PFSK-1 (cell line): ENCODE data around the gene MTFR2.

ENCODE experiments used
- FOXP2 ChIP-seq: optimal IDR thresholded peaks from 2 replicates; pipeline ENCODE3; 2011; ENCODE audit warnings: borderline replicate concordance, control low read depth, inconsistent platforms; ENCODE audit not compliant: insufficient read depth; ENCODE audit errors: extremely low read length, extremely low read depth
- POLR2AphosphoS5 ChIP-seq: IDR thresholded peaks from 2 replicates; pipeline ENCODE4 v1.6.1; 2012; ENCODE audit warnings: low read depth, mild to moderate bottlenecking, control low read depth, low read length, moderate library complexity
- SIN3A ChIP-seq: IDR thresholded peaks from 2 replicates; pipeline ENCODE4 v1.6.1; 2012; ENCODE audit warnings: mild to moderate bottlenecking, low read length, moderate library complexity, borderline replicate concordance; ENCODE audit not compliant: insufficient read depth
- TAF1 ChIP-seq: IDR thresholded peaks from 2 replicates; pipeline ENCODE4 v1.6.1; 2012; ENCODE audit warnings: low read length, control low read depth, borderline replicate concordance; ENCODE audit not compliant: insufficient read depth
- TF ChIP-seq, protein P1 (sequence below), 2 experiments: IDR thresholded peaks; 2 replicates each; pipeline versions ENCODE4 v1.6.1 to v1.8.0; 2011 to 2012; ENCODE audit warnings: low read depth in 2 of 2, low read length in 2 of 2, control low read depth in 1 of 2, inconsistent platforms in 1 of 2, mild to moderate bottlenecking in 1 of 2, moderate library complexity in 1 of 2; ENCODE audit not compliant: insufficient read depth in 1 of 2

DNA sequence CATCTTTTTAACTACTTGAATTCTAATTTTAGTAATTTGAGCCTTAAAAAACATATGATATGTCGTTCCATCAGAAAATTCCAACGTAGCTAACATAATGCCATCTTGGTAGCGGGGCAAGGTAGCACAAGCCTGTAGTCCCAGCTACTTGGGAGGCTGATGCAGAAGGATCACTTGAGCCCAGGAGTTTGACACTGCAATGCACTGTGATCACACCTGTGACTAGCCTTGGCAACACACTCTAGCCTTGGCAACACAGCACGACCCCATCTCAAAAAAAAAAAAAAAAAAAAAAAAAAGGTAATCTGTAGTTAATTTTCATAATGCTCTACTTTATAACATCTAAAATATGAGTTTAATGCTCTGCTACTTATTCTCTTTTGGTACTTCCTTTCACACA is 32.8 kb upstream of the MTFR2 start:
- TF ChIP-seq TAF1 = no peak
- TF ChIP-seq SIN3A = no peak
- no peak for TF ChIP-seq FOXP2
- no peak for TF ChIP-seq POLR2AphosphoS5
- TF ChIP-seq, protein P1, sequence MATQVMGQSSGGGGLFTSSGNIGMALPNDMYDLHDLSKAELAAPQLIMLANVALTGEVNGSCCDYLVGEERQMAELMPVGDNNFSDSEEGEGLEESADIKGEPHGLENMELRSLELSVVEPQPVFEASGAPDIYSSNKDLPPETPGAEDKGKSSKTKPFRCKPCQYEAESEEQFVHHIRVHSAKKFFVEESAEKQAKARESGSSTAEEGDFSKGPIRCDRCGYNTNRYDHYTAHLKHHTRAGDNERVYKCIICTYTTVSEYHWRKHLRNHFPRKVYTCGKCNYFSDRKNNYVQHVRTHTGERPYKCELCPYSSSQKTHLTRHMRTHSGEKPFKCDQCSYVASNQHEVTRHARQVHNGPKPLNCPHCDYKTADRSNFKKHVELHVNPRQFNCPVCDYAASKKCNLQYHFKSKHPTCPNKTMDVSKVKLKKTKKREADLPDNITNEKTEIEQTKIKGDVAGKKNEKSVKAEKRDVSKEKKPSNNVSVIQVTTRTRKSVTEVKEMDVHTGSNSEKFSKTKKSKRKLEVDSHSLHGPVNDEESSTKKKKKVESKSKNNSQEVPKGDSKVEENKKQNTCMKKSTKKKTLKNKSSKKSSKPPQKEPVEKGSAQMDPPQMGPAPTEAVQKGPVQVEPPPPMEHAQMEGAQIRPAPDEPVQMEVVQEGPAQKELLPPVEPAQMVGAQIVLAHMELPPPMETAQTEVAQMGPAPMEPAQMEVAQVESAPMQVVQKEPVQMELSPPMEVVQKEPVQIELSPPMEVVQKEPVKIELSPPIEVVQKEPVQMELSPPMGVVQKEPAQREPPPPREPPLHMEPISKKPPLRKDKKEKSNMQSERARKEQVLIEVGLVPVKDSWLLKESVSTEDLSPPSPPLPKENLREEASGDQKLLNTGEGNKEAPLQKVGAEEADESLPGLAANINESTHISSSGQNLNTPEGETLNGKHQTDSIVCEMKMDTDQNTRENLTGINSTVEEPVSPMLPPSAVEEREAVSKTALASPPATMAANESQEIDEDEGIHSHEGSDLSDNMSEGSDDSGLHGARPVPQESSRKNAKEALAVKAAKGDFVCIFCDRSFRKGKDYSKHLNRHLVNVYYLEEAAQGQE (IDR thresholded peaks at IDR 0.05; ENCODE audit: insufficient read depth in 1 of 2, low read depth in 2 of 2, low read length in 2 of 2) = no peak
